Fibroblast of pulmonary artery (primary cell): ENCODE data around the gene ZCCHC14.

ENCODE experiments used
- DNase-seq: peaks from one replicate; pipeline ENCODE4 v3.0.0-alpha.2; 2010; ENCODE audit warnings: low read depth
- H3K4me3 ChIP-seq: replicated peaks from 2 replicates; pipeline ENCODE4 v1.5.1; 2011; ENCODE audit warnings: low read depth, mild to moderate bottlenecking, control low read depth, low read length, moderate library complexity
- CTCF ChIP-seq: IDR thresholded peaks from 2 replicates; pipeline ENCODE4 v1.5.1; 2011; ENCODE audit warnings: mild to moderate bottlenecking, control low read depth, low read length, inconsistent platforms; ENCODE audit errors: missing control alignments

The ZCCHC14 gene

GRCh38 chr16:87415441-87415840, 77.4 kb downstream of the ZCCHC14 start:
- TF ChIP-seq CTCF, result no peak

GRCh38 chr16:87414251-87414680, 78.6 kb downstream of the ZCCHC14 start:
- H3K4me3 ChIP-seq, result no peak overlapping the region
- TF ChIP-seq CTCF, result no peak
- DNase-seq, result no peak

More at GRCh38 chr16:87415441-87415840, 77.4 kb downstream of the ZCCHC14 start:
- H3K4me3 ChIP-seq, result no peak overlapping the region
- no peak for DNase-seq

GRCh38 chr16:87412996-87413421, 79.8 kb downstream of the ZCCHC14 start:
- DNase-seq, result no peak
- TF ChIP-seq CTCF, result no peak
- H3K4me3 ChIP-seq, result no peak overlapping the region

- no peak for TF ChIP-seq CTCF
- DNase-seq, result no peak
- H3K4me3 ChIP-seq, result no peak overlapping the region
These were observed 80.3 kb downstream of the ZCCHC14 start for GRCh38 chr16:87412371-87412995.

- no peak overlapping the region for H3K4me3 ChIP-seq
- DNase-seq, result no peak
- TF ChIP-seq CTCF, result no peak
These were observed 81.2 kb downstream of the ZCCHC14 start for GRCh38 chr16:87411375-87412271.

- no peak for TF ChIP-seq CTCF
- H3K4me3 ChIP-seq, result no peak overlapping the region
These were observed 81.9 kb downstream of the ZCCHC14 start for GRCh38 chr16:87410968-87411367.

GRCh38 chr16:87410530-87410929, 82.3 kb downstream of the ZCCHC14 start:
- no peak overlapping the region for H3K4me3 ChIP-seq
- TF ChIP-seq CTCF, result no peak
- no peak for DNase-seq

More at GRCh38 chr16:87410968-87411367, 81.9 kb downstream of the ZCCHC14 start:
- no peak for DNase-seq
